ENCODE measurements around the gene FRMPD3. TPM values are rescaled to one million over a fixed set of nuclear protein-coding genes. Genes with fewer than 3 reads are reported as not detected.
A peak's percentile ranks its signal among the peaks of the same experiment; 100 is the strongest.

Gene FRMPD3
- total RNA-seq, 2 donors from 2014 or later, result 0.92 TPM; not detected in 1

GRCh38 chrX:107448625-107448997 is 841 bp upstream of the FRMPD3 start:
- TF ChIP-seq, protein P1, sequence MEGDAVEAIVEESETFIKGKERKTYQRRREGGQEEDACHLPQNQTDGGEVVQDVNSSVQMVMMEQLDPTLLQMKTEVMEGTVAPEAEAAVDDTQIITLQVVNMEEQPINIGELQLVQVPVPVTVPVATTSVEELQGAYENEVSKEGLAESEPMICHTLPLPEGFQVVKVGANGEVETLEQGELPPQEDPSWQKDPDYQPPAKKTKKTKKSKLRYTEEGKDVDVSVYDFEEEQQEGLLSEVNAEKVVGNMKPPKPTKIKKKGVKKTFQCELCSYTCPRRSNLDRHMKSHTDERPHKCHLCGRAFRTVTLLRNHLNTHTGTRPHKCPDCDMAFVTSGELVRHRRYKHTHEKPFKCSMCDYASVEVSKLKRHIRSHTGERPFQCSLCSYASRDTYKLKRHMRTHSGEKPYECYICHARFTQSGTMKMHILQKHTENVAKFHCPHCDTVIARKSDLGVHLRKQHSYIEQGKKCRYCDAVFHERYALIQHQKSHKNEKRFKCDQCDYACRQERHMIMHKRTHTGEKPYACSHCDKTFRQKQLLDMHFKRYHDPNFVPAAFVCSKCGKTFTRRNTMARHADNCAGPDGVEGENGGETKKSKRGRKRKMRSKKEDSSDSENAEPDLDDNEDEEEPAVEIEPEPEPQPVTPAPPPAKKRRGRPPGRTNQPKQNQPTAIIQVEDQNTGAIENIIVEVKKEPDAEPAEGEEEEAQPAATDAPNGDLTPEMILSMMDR (IDR thresholded peaks at IDR 0.05), result no peak
- Histone ChIP-seq H3K4me3 (peak overlapping the region; percentile 64), H3K4me1 (ENCODE audit: control insufficient read depth in 1 of 2, low read depth in 2 of 2) (no peaks in the 10 kb centered on the region), H3K27ac (no peak overlapping the region), H3K27me3 (replicated peaks; ENCODE audit: insufficient read depth) (no peaks in the 10 kb centered on the region), H3K36me3 (no peaks in the 10 kb centered on the region), H3K9me3 (no peaks in the 10 kb centered on the region)
- ATAC-seq (ENCODE audit: insufficient number of reproducible peaks, low FRiP score, low read depth) (no peak), DNase-seq (ENCODE audit: low spot score) (no peak)

GRCh38 chrX:107450823-107451509 is 1.5 kb downstream of the FRMPD3 start:
- H3K27me3 ChIP-seq (replicated peaks; ENCODE audit: insufficient read depth), result no peaks in the 10 kb centered on the region
- ATAC-seq (ENCODE audit: insufficient number of reproducible peaks, low FRiP score, low read depth) (no peak), DNase-seq (ENCODE audit: low spot score) (no peak)
- H3K4me1 ChIP-seq (ENCODE audit: control insufficient read depth in 1 of 2, low read depth in 2 of 2), result no peaks in the 10 kb centered on the region
- no peaks in the 10 kb centered on the region for H3K9me3 ChIP-seq
- TF ChIP-seq, protein P1 (IDR thresholded peaks at IDR 0.05), result no peak
- no peak overlapping the region for H3K27ac ChIP-seq
- H3K36me3 ChIP-seq, result no peaks in the 10 kb centered on the region
- H3K4me3 ChIP-seq, result no peak overlapping the region

DNA sequence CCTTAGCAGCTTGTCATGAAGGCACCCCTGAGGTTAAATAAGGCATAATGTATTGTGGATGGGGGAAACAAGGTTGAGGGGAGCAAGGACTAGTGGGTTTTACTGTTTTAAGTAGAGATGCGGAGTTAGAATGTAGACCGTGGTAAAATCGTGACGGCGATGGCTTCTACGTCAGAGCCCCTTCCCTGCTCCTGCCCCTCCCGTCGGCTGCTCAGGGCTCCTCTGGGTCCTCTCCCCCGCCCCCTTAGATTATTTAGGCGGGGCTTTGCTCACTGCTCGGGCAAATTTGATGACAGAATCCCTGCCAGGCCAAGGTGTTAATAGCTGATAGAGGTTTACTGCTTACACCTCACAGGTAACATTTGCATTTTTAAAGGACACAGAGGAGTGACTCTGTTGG is 2.3 kb downstream of the FRMPD3 start:
- TF ChIP-seq, protein P1 (IDR thresholded peaks at IDR 0.05), result no peak
- no peak for ATAC-seq (ENCODE audit: insufficient number of reproducible peaks, low FRiP score, low read depth)
- H3K27me3 ChIP-seq (replicated peaks; ENCODE audit: insufficient read depth), result no peaks in the 10 kb centered on the region

GRCh38 chrX:107452581-107452980 is 3.1 kb downstream of the FRMPD3 start:
- H3K9me3 ChIP-seq, result no peaks in the 10 kb centered on the region
- no peak overlapping the region for H3K4me3 ChIP-seq
- H3K4me1 ChIP-seq (ENCODE audit: control insufficient read depth in 1 of 2, low read depth in 2 of 2), result no peaks in the 10 kb centered on the region
- no peaks in the 10 kb centered on the region for H3K27me3 ChIP-seq (replicated peaks; ENCODE audit: insufficient read depth)
- no peaks in the 10 kb centered on the region for H3K36me3 ChIP-seq
- no peak for DNase-seq (ENCODE audit: low spot score)
- H3K27ac ChIP-seq, result no peak overlapping the region
- ATAC-seq (ENCODE audit: insufficient number of reproducible peaks, low FRiP score, low read depth), result no peak
- TF ChIP-seq, protein P1 (IDR thresholded peaks at IDR 0.05), result no peak

More for the DNA sequence above, 2.3 kb downstream of the FRMPD3 start:
- Histone ChIP-seq H3K36me3 (no peaks in the 10 kb centered on the region), H3K4me3 (no peak overlapping the region), H3K27ac (no peak overlapping the region), H3K9me3 (no peaks in the 10 kb centered on the region), H3K4me1 (ENCODE audit: control insufficient read depth in 1 of 2, low read depth in 2 of 2) (no peaks in the 10 kb centered on the region)
- DNase-seq (ENCODE audit: low spot score), result no peak

GRCh38 chrX:107454302-107454701 is 4.8 kb downstream of the FRMPD3 start:
- Histone ChIP-seq H3K9me3 (no peaks in the 10 kb centered on the region), H3K4me1 (ENCODE audit: control insufficient read depth in 1 of 2, low read depth in 2 of 2) (no peaks in the 10 kb centered on the region), H3K27ac (no peak overlapping the region), H3K36me3 (no peaks in the 10 kb centered on the region), H3K4me3 (no peak overlapping the region), H3K27me3 (replicated peaks; ENCODE audit: insufficient read depth) (no peaks in the 10 kb centered on the region)
- DNase-seq (ENCODE audit: low spot score), result no peak
- ATAC-seq (ENCODE audit: insufficient number of reproducible peaks, low FRiP score, low read depth), result no peak
- TF ChIP-seq, protein P1 (IDR thresholded peaks at IDR 0.05), result no peak

Data from thoracic aorta (tissue), 2 donors.